ENCODE results near the gene MZB1.

DNA sequence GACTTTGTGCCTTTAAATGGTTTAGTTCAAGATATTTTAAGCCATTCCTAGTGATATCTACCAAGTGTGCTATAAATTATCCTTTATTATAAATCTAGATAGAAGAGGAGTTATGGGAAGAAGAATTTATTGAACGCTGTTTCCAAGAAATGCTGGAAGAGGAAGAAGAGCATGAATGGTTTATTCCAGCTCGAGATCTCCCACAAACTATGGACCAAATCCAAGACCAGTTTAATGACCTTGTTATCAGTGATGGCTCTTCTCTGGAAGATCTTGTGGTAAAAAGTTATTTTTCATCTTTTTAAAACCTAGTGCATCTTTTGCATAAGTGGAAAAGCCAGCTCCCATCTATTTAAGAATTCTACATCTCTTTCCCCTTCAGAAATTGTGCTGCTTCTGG, 25.2 kb downstream of the MZB1 start:
- TF ChIP-seq, protein P1, sequence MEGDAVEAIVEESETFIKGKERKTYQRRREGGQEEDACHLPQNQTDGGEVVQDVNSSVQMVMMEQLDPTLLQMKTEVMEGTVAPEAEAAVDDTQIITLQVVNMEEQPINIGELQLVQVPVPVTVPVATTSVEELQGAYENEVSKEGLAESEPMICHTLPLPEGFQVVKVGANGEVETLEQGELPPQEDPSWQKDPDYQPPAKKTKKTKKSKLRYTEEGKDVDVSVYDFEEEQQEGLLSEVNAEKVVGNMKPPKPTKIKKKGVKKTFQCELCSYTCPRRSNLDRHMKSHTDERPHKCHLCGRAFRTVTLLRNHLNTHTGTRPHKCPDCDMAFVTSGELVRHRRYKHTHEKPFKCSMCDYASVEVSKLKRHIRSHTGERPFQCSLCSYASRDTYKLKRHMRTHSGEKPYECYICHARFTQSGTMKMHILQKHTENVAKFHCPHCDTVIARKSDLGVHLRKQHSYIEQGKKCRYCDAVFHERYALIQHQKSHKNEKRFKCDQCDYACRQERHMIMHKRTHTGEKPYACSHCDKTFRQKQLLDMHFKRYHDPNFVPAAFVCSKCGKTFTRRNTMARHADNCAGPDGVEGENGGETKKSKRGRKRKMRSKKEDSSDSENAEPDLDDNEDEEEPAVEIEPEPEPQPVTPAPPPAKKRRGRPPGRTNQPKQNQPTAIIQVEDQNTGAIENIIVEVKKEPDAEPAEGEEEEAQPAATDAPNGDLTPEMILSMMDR (IDR thresholded peaks at IDR 0.05): no peak
- TF ChIP-seq POLR2A (IDR thresholded peaks at IDR 0.05): no peak

All from right lobe of liver (tissue), 4 donors.